HAP-1 (cell line): ENCODE results near the gene UTP18.
"Not testable (repeated sequence)": the region's sequence is repeated elsewhere in the genome, so short reads cannot be mapped to it uniquely, and the experiment has no call there.

ENCODE experiments used
- DNase-seq, 2 experiments: peaks; one replicate each; pipeline ENCODE4 v3.0.0-alpha.2; 2016 to 2020; ENCODE audit warnings: low spot score in 2 of 2
- H3K27me3 ChIP-seq: fragments of 250-450 bp; sonication (Bioruptor Pico); 2 replicates; pipeline ENCODE4 v1.5.1; 2020; ENCODE audit warnings: low read depth, mild to moderate bottlenecking, moderate library complexity
- H3K36me3 ChIP-seq: fragments of 250-450 bp; sonication (Bioruptor Pico); replicated peaks from 2 replicates; pipeline ENCODE4 v1.5.1; 2020; ENCODE audit warnings: mild to moderate bottlenecking
- H3K4me1 ChIP-seq: fragments of 250-450 bp; sonication (Bioruptor Pico); 2 replicates; pipeline ENCODE4 v1.5.1; 2020; ENCODE audit warnings: mild to moderate bottlenecking
- H3K4me3 ChIP-seq: fragments of 250-450 bp; sonication (Bioruptor Pico); 2 replicates; pipeline ENCODE4 v1.5.1; 2020; ENCODE audit warnings: mild to moderate bottlenecking, moderate library complexity
- H3K9me3 ChIP-seq: fragments of 250-450 bp; sonication (Bioruptor Pico); 2 replicates; pipeline ENCODE4 v1.5.1; 2020; ENCODE audit warnings: mild to moderate bottlenecking, moderate library complexity
- in situ Hi-C: fragments of 300-500 bp; cut with MboI; formaldehyde crosslinking; loops from 3 replicates; pipeline ENCODE4 v1.14.3; 2020; ENCODE audit warnings: low sequenced_read_pairs, inconsistent platforms, mixed read lengths

UTP18 gene

DNA sequence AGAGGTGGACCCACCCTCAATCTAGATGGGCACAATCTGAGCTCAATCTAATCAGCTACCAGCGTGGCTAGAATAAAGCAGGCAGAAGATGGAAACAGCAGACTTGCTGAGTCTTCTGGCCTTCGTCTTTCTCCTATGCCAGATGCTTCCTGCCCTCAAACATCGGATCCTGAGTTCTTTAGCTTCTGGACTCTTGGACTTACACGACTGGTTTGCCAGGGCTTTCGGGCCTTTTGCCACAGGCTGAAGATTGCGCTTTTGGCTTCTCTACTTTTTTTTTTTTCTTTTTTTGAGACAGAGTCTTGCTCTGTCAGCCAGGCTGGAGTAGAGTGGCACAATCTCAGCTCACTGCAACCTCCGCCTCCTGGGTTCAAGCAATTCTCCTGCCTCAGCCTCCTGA is 65.1 kb downstream of the UTP18 start:
- Histone ChIP-seq H3K27me3 (no peaks in the 10 kb centered on the region), H3K4me3 (no peak overlapping the region), H3K36me3 (no peaks in the 10 kb centered on the region), H3K4me1 (no peaks in the 10 kb centered on the region), H3K9me3 (no peaks in the 10 kb centered on the region)
- DNase-seq, result no peak
- in situ Hi-C loops, result no loop called here

DNA sequence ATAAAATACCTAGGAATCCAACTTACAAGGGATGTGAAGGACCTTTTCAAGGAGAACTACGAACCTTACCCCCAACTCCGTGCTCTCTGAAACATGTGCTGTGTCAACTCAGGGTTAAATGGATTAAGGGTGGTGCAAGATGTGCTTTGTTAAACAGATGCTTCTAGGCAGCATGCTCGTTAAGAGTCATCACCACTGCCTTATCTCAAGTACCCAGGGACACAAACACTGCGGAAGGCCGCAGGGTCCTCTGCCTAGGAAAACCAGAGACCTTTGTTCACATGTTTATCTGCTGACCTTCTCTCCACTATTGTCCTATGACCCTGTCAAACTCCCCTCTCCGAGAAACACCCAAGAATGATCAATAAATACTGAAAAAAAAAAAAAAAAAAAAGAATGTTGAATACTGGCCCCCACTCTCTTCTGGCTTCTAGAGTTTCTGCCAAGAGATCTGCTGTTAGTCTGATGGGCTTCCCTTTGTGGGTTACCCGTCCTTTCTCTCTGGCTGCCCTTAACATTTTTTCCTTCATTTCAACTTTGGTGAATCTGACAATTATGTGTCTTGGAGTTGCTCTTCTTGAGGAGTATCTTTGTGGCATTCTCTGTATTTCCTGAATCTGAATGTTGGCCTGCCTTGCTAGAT is 70.6 kb downstream of the UTP18 start:
- H3K36me3 ChIP-seq, H3K27me3 ChIP-seq, DNase-seq, H3K4me3 ChIP-seq, H3K4me1 ChIP-seq, H3K9me3 ChIP-seq, in situ Hi-C loops: not testable (repeated sequence)

DNA sequence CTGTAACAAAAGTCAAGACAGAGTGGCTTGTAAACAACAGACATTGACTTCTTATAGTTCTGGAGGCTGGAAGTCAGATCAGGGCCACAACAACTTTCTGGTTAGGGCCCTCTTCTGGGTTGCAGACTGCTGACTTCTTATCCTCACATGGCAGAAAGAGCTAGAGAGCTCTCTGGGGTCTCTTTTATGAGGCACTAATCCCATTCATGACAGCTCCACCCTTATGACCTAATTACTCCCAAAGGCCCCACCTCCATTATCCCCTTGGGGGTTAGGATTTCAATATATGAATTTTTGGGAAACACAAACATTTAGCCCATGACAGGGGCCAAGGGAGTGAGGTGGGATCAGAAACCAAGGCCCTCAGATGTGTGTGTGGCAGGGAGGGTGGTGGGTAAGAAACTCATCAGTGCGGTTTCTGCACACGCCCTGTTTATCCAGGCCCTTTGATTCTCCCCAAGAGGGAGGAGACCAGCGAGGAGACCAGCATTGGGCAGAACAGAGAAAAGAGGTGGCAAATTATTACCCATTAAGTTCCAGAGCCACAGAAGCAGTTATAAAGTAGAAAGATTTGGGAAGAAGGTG is 74.8 kb downstream of the UTP18 start:
- Histone ChIP-seq H3K27me3 (no peaks in the 10 kb centered on the region), H3K9me3 (no peaks in the 10 kb centered on the region), H3K4me3 (no peak overlapping the region), H3K36me3 (no peaks in the 10 kb centered on the region), H3K4me1 (no peaks in the 10 kb centered on the region)
- in situ Hi-C loops, result no loop called here
- peak; percentile 8 to 17 for DNase-seq

DNA sequence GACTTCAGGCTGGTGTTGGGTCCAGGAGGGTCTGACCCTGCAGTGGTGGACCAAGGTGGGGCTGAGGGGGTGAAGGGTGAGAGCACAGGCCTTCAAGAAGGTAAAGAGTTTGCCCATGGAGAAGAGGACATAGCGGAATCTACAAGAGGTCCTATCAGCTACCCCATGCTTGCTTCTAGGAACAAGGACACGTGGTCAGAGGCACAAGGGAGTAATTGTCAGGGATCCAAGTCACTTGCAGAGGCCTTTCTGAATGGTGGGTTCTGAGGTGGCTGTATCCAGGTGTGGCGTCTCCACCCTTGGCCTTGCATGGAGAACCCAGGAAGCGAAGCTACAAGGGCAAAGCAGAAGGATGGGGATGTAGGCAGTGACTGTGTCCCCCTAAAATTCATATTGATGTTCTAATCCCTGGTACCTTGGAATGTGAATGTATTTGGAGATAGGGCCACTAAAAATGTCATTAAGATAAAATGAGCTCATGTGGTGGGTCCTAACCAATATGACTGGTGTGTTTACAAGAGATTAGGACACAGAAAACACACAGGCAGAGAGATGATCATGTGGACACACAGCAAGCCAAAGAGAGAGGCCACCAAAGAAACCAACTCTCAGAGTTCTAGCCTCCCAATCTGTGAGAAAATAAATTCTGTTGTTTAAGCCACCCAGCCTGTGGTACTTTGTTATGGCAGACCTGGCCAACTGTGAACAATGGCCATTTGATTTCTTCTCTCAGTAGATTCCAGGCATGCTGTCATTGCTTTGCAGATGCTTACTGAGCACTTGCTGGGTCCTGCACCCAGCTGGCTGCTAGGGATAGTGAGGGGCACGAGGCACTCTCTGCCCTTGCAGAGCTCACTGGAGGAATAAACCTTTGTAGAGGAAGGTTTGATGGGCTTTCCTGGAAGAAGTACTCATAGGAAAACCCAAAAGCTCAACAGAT is 75.8 kb downstream of the UTP18 start:
- H3K4me1 ChIP-seq, result no peaks in the 10 kb centered on the region
- no peaks in the 10 kb centered on the region for H3K36me3 ChIP-seq
- in situ Hi-C loops, result no loop called here
- no peak overlapping the region for H3K4me3 ChIP-seq
- no peak for DNase-seq
- no peaks in the 10 kb centered on the region for H3K9me3 ChIP-seq
- H3K27me3 ChIP-seq, result no peaks in the 10 kb centered on the region

DNA sequence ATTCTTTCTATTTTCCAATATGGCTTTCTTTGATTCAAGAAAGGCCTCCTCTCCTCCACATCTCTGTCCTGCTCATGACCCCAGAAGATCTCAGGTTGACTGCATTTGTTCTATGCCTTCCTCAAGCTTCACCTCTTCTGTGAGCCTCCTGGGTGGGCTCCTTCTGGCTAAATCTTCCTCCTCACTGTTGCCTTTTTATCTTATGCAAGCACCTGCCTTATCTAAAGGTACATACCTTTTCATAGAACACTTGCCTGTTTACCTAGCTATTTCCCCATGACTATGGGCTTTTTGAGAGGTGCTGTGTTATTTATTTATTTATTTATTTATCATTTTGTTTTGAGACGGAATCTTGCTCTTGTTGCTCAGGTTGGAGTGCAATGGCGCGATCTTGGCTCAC is 81.1 kb downstream of the UTP18 start:
- in situ Hi-C loops, result no loop called here
- no peak for DNase-seq
- H3K4me3 ChIP-seq, result no peak overlapping the region
- H3K27me3 ChIP-seq, result no peaks in the 10 kb centered on the region
- H3K9me3 ChIP-seq, result no peaks in the 10 kb centered on the region
- no peaks in the 10 kb centered on the region for H3K36me3 ChIP-seq
- H3K4me1 ChIP-seq, result no peaks in the 10 kb centered on the region

DNA sequence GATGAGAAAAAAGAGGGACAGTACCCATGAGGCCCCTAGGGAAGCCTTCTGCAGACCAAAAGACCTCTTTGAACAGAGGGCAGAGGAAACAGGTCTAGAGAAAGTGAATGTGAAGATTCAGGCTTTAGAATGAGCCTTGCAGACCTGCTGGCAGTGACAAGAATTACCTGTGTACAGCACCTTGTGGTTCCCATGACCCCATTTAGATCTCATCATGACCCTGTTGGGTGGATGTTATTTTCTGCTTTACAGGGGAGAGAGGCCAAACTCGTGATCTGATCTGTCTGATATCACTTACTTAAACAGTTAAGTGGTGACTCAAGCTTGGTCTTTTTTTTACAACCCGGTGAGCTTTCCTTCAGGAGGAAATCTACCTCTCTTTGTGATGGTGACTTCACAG is 81.9 kb downstream of the UTP18 start:
- in situ Hi-C loops, result no loop called here
- Histone ChIP-seq H3K4me1 (no peaks in the 10 kb centered on the region), H3K4me3 (no peak overlapping the region), H3K36me3 (no peaks in the 10 kb centered on the region), H3K9me3 (no peaks in the 10 kb centered on the region), H3K27me3 (no peaks in the 10 kb centered on the region)
- no peak for DNase-seq

DNA sequence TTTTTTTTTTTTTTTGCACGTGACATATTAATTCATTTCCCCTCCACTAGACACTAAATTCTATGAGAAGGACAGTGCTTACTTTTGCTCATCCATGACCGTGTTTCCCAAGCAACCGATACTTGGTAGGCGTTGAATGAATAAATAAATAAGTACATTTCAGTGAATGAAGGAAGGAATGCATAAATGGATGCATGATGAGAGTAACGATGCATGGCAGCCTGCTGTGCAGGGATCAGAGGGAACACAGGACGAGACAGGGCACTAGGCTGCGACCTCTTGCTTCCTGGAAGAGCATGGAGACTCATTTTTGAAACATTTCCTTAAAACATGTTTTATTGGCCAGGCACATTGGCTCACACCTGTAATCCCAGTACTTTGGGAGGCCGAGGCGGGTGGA is 84.2 kb downstream of the UTP18 start:
- H3K4me3 ChIP-seq, result no peak overlapping the region
- H3K36me3 ChIP-seq, result no peaks in the 10 kb centered on the region
- in situ Hi-C loops, result no loop called here
- no peaks in the 10 kb centered on the region for H3K4me1 ChIP-seq
- no peaks in the 10 kb centered on the region for H3K9me3 ChIP-seq
- H3K27me3 ChIP-seq, result 0 out of 2 replicates have a peak, but pooled peaks cover 3% of the 10 kb centered on the region
- DNase-seq, result no peak

DNA sequence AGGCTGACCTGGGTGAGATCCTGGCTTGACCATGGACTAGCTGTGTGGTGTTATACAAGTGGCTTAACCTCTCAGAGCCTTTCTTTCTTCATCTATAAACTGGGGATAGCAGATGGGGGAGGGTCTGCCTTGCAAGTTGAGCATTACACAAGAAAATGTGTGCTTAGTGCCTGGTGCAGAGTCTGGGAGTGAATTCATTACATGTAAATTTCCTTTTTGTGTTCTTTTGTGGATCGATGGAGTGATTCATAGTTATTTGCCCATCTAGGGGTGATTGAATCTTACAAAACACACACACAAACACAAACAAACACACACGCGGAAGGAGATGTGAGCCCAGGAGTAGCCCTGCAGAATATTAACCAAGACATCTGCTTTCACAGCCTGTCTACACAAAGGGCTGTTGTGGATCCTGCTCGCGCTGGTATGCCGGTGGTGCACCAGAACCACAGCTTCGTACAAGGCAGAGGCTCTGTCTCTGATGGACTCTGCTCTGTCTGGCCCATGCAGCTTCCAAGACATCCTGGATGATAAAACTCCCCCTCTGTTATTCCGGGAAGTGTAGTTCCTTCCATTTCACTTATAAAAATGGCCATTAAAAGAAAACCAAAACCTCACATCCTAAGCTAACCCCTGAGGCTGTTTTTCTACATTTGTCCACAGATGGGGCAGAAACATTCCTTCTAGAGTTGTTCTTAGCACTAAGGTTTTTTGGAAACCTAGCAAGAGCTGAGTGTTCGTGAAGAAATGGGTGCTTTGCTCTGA is 86.1 kb downstream of the UTP18 start:
- no peaks in the 10 kb centered on the region for H3K4me1 ChIP-seq
- H3K27me3 ChIP-seq, result 0 out of 2 replicates have a peak, but pooled peaks cover 3% of the 10 kb centered on the region
- H3K36me3 ChIP-seq, result no peaks in the 10 kb centered on the region
- H3K9me3 ChIP-seq, result no peaks in the 10 kb centered on the region
- in situ Hi-C loops, result no loop called here
- no peak for DNase-seq
- no peak overlapping the region for H3K4me3 ChIP-seq
